HEK293T (cell line): ENCODE results near the gene TRIM29.

ENCODE experiments used
- CTCF ChIA-PET: fragments of 350-600 bp; formaldehyde crosslinking; extraction: SDS; loops from one replicate; lab custom pipeline; 2021; ENCODE audit warnings: antibody characterized with exemption, inconsistent platforms; lab: Yijun Ruan, JAX
- POLR2A ChIA-PET: fragments of 350-600 bp; formaldehyde crosslinking; extraction: SDS; loops from one replicate; lab custom pipeline; 2020; ENCODE audit warnings: antibody characterized with exemption, inconsistent platforms; lab: Yijun Ruan, JAX
- DNase-seq: peaks from one replicate; pipeline ENCODE4 v3.0.0; 2012; ENCODE audit warnings: mixed read lengths; ENCODE audit errors: extremely low spot score
- ARNT ChIP-seq: fragments of 450-650 bp; IDR thresholded peaks from 2 replicates; pipeline ENCODE4 v1.6.1; 2017; ENCODE audit warnings: mild to moderate bottlenecking
- BHLHE40 ChIP-seq: fragments of 450-650 bp; IDR thresholded peaks from 2 replicates; pipeline ENCODE4 v1.6.1; 2016; ENCODE audit warnings: mild to moderate bottlenecking, moderate library complexity, borderline replicate concordance
- CTBP1 ChIP-seq: fragments of 450-650 bp; IDR thresholded peaks from 2 replicates; pipeline ENCODE4 v1.6.1; 2016; ENCODE audit warnings: borderline replicate concordance
- ELF4 ChIP-seq: fragments of 450-650 bp; IDR thresholded peaks from 2 replicates; pipeline ENCODE4 v1.6.1; 2017; ENCODE audit warnings: antibody characterized with exemption
- FOXA1 ChIP-seq: fragments of 450-650 bp; IDR thresholded peaks from 2 replicates; pipeline ENCODE4 v1.6.1; 2016; ENCODE audit warnings: mild to moderate bottlenecking
- FOXK2 ChIP-seq: fragments of 450-650 bp; IDR thresholded peaks from 2 replicates; pipeline ENCODE4 v1.6.1; 2016; ENCODE audit warnings: mild to moderate bottlenecking
- FOXM1 ChIP-seq: fragments of 450-650 bp; IDR thresholded peaks from 2 replicates; pipeline ENCODE4 v1.6.1; 2017; ENCODE audit warnings: mild to moderate bottlenecking, borderline replicate concordance
- HDGF ChIP-seq: fragments of 450-650 bp; IDR thresholded peaks from 2 replicates; pipeline ENCODE4 v1.6.1; 2017; ENCODE audit warnings: antibody characterized with exemption, borderline replicate concordance
- L3MBTL2 ChIP-seq: fragments of 450-650 bp; conservative IDR thresholded peaks from 2 replicates; pipeline ENCODE4 v1.6.1; 2016; ENCODE audit warnings: mild to moderate bottlenecking
- LEF1 ChIP-seq: fragments of 450-650 bp; IDR thresholded peaks from 2 replicates; pipeline ENCODE4 v1.6.1; 2017; ENCODE audit warnings: mild to moderate bottlenecking, borderline replicate concordance
- NFRKB ChIP-seq: fragments of 450-650 bp; IDR thresholded peaks from 2 replicates; pipeline ENCODE4 v1.6.1; 2016; ENCODE audit warnings: mild to moderate bottlenecking, moderate library complexity
- PKNOX1 ChIP-seq: fragments of 450-650 bp; IDR thresholded peaks from 2 replicates; pipeline ENCODE4 v1.6.1; 2016
- SP1 ChIP-seq: fragments of 450-650 bp; IDR thresholded peaks from 2 replicates; pipeline ENCODE4 v1.6.1; 2017
- SUZ12 ChIP-seq: fragments of 450-650 bp; IDR thresholded peaks from 2 replicates; pipeline ENCODE4 v1.6.1; 2016; ENCODE audit warnings: mild to moderate bottlenecking
- TARDBP ChIP-seq: fragments of 450-650 bp; IDR thresholded peaks from 2 replicates; pipeline ENCODE4 v1.6.1; 2016
- ZNF384 ChIP-seq: fragments of 450-650 bp; IDR thresholded peaks from 2 replicates; pipeline ENCODE4 v1.6.1; 2016

Gene TRIM29

GRCh38 chr11:120061761-120062560 lies 76.0 kb downstream of the TRIM29 start:
- DNase-seq: no peak
- ChIA-PET CTCF (no interaction called here), POLR2A (no interaction called here)
- TF ChIP-seq LEF1 (no peak), PKNOX1 (no peak), ARNT (no peak), TARDBP (no peak), ZNF384 (no peak), SP1 (no peak), ELF4 (no peak), HDGF (no peak), BHLHE40 (no peak), FOXK2 (no peak), NFRKB (no peak), FOXM1 (no peak), CTBP1 (no peak), L3MBTL2 (no peak), FOXA1 (no peak), SUZ12 (no peak)
